Glomerular endothelial cell (primary cell): ENCODE measurements around the gene CHERP. TPM values are rescaled to one million over a fixed set of nuclear protein-coding genes. Genes with fewer than 3 reads are reported as not detected.
"Not testable (repeated sequence)": the region's sequence is repeated elsewhere in the genome, so short reads cannot be mapped to it uniquely, and the experiment has no call there.

ENCODE experiments used
- DNase-seq: peaks from one replicate; pipeline ENCODE4 v3.0.0-alpha.2; 2011; ENCODE audit warnings: low read depth, low spot score; ENCODE audit errors: extremely low read depth
- total RNA-seq: library from RNA; depleted of rRNA; stranded (reverse); fragments of >200 nt; gene quantifications from 2 replicates; pipeline ENCODE4 v1.2.3, GENCODE V29; 2015

The CHERP gene
- total RNA-seq, 1 donor from 2014 or later = 22.3 TPM

DNA sequence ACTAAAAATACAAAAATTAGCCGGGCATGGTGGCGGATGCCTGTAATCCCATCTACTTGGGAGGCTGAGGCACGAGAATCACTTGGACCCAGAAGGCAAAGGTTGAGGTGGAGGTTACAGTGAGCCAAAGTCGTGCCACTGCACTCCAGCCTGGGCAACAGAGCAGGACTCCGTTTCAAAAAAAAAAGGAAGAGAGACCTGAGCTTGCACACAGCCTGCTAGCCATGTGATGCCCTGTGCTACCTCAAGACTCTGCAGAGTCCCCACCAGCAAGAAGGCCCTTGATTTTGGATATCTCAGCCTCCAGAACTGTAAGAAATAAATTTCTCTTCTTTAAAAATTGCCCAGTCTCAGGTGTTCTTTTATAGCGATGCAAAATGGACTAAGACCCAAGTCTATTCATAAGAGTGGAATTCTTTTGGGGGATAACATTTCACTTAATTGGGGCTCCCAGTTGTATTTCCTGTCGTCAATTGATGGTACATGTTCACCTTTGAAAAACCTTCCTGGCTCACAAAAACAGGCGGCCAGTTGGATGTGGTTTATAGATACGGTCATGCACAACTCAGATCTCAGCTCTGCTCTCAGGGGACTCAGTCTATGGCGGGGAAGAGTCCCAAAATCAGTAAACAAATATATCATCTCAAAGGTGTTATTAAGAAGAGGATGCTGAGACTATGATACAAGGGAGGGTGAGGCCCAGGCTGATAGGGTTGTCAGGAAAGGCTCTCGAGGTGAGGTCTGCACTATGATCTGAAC lies 2.4 kb upstream of the CHERP start:
- no peak for DNase-seq

DNA sequence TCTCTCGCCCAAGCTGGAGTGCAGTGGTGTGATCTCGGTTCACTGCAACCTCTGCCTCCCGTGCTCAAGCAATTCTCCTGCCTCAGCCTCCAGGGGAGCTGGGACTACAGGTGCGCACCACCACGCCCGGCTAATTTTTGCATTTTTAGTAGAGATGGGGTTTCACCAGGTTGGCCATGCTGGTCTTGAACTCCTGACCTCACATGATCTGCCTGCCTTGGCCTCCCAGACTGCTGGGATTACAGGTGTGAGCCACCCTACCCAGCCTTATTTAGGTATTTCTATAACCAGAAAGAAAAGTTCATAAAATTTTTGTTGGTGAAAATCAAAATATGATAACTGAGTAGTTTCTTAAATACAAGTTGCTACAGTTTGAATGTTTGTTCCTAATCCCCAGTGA lies 1.5 kb upstream of the CHERP start:
- not testable (repeated sequence) for DNase-seq

DNA sequence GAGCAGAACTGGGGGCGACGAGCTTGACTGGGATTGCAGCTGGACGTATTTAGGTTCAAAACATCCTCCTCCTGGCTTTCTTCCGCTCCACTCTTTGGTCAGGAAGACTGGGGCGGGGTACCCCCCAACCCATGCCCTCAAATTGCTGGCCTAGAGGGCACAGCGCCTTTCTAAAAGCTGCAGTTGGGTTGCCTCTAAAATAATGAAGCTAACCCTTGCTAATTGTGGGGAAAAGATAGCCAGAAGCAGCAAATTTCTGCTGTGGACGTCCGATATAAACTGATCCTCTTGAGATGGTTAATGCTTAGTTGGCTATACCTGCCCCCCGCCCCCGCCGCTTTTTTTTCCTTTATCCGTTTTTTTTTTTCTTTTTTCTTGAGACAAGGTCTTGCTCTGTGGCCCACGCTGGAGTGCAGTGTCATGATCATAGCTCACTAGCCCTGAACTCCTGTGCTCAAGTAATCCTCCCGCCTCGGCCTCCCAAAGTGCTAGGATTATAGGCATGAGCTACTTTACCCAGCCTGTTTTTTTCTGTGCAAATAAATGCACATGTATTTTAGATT lies 754 bp upstream of the CHERP start:
- no peak for DNase-seq

DNA sequence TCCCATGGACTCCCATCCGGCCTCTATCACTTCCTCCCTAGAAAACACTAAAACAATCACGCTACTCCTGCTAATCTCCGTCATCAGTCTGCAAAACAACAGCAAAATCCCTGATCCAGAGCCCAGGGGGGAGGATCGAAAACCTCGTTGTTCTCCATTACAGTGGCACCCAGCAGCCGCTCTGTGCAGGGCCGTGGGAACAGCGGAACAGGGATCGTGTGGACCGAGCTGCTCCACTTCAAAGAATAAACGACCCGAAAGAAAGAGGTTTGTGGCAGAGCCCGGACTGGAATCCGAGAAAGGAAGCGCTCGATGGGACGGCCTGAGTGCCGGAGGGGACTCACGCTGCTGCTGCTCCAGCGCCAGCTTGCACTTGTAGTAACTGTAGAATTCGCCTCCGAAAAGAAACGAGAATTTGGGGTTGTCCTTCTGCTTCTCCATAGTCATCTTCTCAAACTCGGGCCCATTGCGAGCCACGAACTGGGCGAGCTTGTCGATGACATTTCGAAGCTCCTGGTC lies 652 bp downstream of the CHERP start:
- no peak for DNase-seq

DNA sequence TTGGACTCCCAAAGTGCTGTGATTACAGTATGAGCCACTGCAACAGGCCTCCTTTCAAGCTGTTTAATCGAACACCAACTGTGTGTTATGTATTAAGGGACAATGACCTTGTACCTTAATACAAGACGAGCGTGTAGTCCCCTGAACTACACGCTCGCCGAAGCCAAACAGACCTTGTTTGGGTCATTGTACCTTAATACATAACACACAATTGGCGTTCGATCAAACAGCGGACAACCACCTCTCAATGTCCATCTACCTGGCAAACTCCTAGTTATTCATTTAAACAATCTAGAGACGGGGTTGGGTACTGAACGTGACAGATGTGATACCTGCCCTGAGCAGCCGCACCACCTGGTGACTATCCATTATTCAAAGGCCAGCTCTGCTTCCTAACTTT lies 1.3 kb downstream of the CHERP start:
- DNase-seq = no peak

DNA sequence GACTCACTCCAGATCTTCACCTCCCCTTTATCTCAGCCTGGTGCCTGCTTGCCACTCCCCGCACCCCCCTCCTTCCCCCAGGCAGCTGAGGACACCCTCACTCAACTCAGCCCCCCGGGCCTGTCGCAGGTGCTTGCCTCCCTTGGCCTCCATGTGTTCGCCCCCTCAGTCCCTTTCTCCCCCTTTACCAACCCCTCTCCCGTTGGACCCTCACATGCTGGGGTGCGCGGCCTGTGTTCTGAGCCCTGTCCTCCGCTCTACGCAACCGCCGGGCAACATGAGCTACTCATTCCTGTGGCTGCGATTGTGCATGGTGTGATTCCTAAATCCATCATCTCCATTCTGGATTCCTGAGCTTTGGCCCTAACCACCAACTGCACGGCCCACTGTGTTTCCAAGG lies 5.1 kb downstream of the CHERP start:
- DNase-seq = no peak

DNA sequence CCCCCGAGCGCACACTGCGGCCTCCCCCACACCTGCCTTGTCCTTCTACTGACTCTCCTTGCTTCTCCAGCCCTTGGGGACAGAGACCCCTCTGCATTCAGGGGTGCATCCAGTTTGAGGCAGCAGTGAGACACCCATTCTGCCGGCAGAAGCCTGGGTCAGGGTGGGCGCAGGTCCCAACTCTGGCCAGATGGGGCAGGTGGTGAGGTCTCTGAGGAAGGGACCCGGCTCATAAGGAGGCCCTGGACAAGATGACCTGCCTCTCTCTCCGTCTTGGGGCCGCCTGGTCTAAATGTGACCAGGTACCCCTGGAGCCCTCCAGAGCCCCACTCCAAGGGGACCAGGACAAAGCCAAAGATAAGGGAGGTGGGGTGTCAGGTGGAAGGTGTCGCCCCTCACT lies 6.1 kb downstream of the CHERP start:
- DNase-seq = no peak

DNA sequence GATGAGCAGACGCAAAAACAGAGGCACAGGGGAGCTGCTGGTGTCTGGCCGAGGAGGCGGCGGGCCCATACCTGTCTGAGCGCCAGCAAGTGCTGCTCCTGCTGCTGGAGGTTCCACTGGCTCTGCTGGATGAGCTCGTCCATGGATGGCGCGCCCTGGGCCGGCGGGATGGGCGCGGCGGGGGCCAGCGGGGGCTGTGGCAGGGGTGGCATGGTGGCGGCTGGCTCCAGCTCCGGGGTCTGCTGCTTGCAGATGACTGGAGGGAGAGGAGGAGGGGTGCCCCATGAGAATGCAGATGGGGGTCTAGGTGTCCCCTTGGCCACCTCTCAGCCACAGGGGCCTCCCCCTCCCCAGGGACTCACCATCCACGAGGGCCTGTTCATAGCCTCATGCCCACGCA lies 6.9 kb downstream of the CHERP start:
- DNase-seq = no peak

DNA sequence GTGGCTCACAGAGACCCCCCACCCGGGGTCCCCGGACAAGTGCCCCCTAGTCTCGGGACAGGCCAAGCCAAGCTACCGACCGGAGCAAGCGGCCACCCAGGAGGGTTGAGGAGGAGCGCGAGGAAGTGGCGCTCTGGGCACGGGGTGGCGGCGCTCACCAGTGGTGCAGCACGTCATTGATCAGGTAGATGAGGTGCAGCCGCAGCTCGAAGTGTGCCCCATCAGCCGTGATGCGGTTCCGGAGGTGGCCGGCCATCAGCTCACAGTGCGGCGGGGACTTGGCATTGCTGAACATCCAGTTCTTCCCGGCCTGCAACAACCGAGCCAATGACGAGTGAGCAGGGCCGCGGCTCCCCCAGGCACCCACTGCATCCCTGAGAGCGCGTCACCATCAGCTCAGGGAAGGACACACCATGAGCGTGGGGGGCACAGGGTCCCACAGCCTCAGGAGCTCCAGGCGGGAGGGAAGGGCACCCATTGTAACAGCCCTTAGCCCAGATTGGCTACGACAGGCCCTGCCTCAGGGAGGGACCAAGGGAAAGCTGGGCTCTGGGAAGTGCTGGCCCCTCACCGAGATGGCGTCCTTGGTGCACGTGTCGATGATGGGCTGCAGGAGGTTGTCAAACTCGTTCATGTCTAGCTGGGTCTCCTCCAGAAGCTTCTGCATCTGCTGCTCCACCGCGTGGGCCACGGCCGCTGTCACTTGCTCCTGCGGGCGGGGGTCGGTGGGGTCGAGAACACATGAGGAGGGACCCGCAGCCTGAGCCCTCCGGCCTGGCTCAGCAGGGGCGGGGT lies 9.6 kb downstream of the CHERP start:
- DNase-seq = no peak

DNA sequence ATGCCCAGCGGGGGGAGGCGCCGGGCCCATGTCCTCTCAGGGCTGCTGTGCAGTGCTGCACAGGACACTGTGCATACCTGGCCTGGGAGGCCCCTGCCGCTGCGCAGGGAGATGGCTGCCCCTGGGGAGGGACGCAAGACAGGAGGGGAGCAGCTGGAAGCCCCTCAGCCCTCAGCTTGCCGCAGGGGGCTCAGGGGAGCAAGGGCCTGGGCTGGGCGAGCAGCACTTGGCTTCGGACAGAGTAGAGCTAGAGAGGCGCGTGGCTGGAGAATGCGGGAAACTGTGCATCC lies 10.9 kb downstream of the CHERP start:
- no peak for DNase-seq

DNA sequence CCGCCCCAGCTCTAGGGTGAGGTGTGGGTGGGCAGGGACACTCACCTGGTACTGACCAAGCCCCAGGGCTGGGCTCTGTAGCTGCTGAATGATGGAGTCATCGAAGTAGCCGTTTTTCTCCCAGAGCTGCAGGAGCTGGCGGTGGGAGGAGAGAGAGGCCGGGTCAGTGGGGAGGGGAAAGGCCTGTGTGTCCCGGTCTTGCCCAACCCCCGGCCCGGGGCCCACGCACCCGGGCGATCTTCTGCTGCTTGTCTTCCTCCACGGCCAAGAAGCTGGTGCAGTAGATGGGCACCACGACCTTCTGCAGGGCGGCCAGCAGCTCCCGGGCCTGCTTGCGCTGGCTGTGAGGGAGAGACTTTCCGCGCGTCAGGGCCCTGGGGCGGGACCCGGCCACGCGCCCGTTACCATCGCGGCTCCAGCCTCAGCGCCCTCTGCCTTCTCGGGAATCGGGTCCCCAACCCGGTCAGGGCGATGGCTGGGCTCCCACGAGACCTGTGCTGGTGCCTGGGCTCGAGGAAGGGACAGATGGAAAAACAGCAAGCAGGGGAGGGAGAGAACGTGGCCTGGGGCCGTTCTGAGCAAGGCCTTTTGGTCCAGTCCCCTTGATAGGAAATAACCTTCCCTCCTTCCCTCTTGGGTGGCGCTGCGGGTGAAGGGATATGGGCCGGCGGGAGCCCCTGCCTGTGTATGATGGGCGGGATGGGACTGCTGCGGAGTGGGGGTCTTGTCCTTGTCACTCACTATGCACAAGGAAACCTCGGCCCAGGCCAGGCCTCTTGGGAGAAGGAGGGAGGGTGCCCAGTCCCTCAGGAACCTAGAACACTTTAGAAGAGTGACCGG lies 11.5 kb downstream of the CHERP start:
- DNase-seq = no peak

DNA sequence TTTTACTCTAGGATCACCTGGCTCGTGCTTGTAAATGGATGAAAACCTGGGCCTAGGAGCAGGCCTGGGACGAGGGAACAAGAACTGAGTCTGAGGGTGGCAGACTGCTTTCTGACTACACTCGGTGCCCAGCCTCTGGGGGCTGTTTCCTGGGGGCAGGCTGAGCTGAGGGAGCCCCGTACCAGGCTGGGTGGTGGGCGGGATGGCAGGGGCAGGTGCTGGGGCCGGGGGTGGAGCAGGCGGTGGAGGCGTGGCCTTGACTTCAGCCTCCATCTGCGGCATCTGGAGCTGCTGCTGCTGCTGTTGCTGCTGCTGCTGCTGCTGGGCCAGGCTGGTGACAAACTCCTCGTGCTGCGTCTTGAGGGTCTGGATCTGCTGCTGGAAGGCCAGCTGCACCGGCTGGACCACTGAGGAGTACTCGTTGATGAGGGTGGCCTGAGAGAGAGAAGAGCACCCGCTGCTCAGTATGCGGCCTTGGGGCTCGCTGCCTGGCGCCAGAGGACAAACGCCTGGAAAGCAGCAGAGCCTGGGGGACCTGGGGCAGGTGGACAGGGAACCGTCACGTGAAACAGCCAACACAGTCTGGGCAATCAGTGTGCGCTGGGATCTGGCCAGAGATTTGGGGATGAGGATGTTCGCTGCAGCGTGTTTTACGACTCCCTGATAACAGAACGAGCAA lies 12.6 kb downstream of the CHERP start:
- no peak for DNase-seq

DNA sequence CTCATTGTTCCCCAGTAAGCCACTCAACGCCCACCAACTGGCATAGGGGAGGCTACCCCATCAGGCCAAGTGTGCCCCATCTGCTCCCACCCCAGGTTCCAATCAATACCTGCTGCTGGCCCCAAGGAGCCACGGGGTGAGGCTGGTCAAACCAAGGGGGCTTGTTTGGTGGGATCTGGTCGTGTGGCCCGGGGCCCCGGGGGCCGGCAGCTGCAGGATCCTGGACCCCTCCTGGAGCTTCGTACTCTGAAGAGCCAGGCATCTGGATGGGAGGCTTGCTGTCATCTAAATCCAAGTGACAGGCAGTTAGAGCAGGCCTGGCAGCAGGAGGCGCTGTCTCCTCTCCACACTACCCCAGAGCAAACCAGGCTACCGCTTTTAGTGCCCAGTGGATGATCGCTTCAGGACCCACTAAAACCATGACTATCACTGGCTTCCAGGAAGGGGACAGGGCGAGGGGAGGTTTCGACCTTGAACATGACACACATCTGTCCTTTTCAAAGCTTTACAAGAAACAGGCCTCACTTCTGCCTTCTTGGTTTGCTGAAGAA lies 14.2 kb downstream of the CHERP start:
- DNase-seq = no peak

DNA sequence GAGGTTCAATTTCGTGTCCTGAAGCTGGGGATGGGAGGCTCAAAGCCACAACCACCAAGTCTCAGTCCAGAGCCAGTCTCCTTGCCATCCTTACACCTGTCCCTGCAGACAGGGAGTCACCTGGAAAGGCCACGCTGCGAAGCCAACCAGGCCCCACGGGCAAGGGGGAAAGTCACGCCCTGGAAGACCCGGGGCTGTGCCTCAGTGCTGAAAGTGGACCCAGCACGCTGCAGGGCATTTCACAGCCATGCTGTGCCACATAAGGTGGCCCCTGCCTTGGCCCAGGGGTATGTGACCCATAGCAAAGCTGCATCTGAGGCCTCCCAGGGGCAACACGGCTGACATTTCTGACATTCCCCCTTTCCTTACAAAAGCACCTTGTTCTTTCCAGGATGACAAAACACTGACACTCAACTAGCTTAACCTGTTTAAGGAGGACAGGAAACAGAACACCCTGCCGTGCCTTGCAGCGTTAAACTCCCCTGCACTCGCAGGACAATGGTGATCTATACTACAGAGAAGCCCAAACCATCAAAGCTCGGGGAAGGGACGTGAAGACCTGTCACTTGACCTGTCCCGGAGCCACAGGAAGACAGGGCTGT lies 14.8 kb downstream of the CHERP start:
- no peak for DNase-seq

DNA sequence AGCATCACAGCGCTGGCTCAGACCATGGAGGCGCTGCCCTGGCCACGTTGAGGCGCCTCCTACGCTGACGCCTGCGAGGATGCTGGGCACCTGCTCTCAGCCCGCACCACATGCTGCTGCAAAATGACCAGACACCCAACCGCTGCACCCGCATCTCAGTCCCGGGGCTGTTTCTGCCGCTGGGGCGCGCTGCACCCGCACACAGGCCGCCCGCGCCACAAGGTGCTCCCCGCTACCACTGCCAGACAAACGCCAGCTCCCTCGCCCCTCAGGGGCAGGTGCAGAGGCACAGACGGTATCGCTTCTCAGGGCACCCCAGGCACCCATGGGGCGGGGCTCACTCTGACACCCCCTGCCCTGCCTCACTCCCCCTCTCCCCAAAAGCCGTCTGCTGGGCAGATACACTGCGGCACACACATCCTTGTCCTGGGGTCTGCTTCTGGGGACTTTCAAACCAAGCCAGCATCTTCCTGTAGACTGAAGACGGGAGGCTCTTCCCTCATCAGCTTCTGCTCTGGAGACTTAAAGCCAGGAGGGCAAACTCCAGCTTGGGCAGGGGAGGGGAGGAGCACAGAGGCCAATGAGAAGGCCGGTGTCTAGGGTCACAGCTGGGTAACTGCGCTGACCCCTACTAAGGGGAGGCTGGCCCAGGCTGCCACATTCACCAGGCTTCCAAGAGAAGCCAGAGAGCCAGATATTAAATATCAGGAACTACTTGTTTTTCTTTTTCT lies 16.3 kb downstream of the CHERP start:
- DNase-seq = no peak

DNA sequence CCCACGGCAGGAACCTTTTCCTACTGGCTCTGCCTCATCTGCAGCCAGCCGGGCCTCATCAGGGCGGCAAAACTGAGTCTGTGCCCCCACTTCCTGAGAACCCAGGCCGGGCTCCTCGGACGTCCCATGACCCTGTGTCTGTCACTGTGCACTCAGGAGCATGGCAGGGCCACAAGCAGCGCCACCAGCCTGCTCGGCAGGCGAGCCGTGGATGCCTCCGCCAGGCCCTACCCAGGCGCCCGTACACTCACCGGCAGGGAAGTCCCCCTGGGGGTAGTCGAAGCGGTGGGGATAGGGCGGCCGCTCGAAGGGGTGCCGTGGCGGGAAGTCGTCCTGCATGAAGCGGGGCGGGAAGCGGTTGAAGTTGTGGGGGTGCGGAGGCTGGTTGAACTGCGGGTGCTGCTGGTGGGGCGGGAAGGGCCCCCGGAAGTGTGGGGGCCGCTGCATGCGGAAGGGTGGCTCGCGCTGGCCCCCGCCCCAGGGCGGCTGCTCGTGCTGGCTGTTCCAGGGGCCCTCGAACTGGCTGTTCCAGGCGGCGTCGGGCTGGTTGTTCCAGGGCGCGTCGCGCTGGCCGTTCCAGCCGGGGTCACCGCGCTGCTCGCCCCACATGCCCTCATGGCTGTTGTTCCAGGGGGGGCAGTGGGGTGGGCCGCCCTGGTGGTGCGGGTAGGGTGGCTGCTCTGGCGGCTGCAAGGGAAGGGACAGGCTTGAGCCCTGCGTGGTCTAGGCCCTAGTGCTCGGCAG lies 17.1 kb downstream of the CHERP start:
- no peak for DNase-seq

DNA sequence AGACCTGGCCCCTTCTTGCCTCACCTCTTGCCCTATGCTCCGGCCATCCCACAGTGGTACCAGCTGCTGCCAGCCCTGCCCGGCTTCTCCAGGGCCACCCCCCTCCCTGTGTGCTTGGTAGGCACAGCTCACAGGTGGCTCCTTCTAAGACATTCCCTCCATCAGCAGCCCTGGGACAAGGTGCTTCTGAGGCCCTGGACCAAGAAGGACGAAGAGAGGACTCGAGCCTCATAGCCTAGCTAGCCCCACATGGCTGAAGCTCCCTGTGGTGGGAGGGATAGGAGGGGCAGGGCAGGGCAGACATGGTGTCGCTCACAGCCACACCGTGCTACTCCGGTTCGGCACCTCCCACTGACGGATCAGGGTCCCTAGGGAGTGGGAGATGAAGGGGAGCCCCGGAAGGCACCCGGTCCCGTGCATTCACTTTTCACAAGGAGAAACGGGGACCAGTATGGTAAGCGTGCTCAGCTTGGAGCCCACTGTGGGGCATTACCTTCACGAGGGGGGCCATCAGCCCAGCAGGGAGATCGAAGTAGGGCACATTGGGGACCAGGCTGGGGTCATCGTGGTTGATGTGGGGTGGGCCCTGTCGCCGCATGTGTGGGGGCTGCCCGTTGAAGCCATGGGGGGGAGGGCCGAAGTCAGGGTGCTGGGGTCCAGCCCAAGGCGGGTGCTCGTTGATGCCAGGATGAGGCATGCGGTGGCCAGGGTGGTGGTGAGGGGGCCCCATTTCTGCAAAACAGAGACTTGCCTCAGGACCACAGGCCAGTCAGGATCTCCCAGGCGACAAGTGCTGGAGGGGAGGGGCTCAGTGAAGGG lies 19.5 kb downstream of the CHERP start:
- no peak for DNase-seq
